Stimulated activated CD4-positive, alpha-beta T cell treated with anti-CD3 and anti-CD28 coated beads, Interleukin-15, amount 100 ng/mL, for 1 hour (primary cell): ENCODE measurements around the gene TTC39B.
A peak's percentile ranks its signal among the peaks of the same experiment; 100 is the strongest.

Source experiments
- DNase-seq, 2 donors: peaks; one replicate each; pipeline ENCODE4 v3.0.0-alpha.2; 2020; ENCODE audit warnings: low read depth in 1 of 2, low spot score in 1 of 2

Gene TTC39B

GRCh38 chr9:15137089-15137488, 169.9 kb downstream of the TTC39B start:
- DNase-seq, result no peak

- no peak for DNase-seq
Measured at GRCh38 chr9:15136646-15137045, 170.4 kb downstream of the TTC39B start.

DNA sequence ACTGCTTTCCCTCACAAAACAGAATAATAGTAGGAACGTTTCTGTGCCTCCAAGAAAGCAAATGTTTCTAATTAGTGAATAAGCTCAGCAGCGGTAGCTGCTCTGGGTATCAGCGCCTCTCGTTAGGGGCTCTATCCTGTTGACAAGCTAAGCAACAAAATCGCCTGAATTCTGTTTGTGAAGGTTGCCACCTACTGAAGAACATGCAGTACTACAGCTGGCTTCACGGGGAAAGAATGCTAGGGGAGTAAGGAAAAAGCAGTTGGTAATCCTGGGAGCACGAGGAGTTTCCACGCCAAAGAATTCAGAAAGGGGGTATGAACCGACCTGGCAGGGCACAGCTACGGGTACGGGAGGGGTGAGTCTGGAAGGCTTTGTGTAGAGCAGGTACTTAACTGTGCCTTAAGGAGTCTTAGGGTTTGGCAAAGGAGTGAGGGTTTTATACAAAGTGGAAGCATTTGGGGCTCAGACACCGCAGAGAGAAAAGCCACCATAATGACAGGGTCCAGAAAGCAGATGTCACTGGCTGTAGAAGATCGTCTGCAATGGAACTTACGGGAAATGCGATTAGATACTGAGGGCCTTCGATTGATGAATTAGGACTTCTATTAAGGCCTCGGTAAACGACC, 171.7 kb downstream of the TTC39B start:
- peak in 1 of 2 donors; percentile 3 for DNase-seq

GRCh38 chr9:15133488-15133887, 173.5 kb downstream of the TTC39B start:
- no peak for DNase-seq

DNA sequence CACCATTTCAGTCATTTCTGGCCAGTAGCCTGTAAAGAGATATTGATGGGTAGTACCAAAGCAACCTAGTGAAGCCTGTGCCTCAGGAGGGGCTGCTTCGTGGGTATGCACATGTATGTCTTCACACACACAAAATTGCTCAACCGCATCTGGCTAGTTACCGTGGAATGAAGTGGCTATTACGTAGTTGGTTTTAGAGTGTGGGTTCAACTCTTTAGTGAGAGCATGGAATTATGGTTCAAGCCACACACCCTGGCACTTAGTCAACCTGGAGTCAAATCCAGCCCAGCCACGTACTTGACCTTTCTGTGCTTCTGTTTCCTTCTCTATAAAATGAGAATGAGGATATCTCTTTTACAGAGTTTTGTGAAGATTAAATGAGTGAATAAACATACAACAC, 174.9 kb downstream of the TTC39B start:
- DNase-seq, result no peak

- no peak for DNase-seq
Measured at GRCh38 chr9:15131094-15131493, 175.9 kb downstream of the TTC39B start.

DNA sequence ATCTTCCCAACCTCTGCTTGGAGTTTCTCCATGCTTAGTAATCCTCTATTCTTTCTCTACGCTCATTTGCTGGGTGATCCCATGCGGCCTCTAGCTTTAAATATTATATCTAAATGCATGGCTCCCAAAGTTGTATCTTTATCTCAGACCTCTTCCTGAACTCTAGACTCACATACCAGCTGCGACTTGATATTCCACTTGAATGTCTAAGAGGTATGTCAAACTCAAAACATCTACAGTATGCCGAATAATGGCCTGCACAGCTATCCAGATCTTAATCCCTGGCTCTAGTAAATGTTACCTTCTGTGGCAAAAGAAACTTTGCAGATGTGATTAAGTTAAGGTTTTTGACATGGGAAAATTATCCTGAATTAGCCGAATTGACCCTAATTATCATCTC, 179.2 kb downstream of the TTC39B start:
- DNase-seq, result no peak

GRCh38 chr9:15121630-15122029, 185.4 kb downstream of the TTC39B start:
- no peak for DNase-seq

GRCh38 chr9:15116130-15116580, 190.9 kb downstream of the TTC39B start:
- no peak for DNase-seq

DNA sequence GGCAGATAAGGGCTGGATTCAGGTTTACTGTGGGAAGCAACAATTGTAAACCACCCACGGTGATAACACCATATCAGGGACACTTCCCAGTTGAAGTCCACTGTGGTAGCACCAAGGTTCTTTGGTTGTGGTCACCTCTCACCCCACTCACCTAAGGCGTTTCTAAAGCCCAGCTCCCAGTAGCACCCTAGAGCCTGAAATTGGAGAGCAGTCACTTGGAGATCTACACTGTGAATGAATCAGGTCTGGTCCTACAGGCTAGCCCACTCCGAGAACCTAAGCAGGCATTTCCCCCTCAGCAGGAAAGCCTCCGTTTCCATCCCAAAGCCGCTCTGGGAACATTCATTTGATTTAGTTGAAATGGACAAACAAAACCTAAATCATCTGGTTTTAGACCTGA, 191.3 kb downstream of the TTC39B start:
- DNase-seq, result no peak

GRCh38 chr9:15115041-15115440, 192.0 kb downstream of the TTC39B start:
- DNase-seq, result no peak
